ENCODE results near the gene BLOC1S5. TPM values are rescaled to one million over a fixed set of nuclear protein-coding genes. Genes with fewer than 3 reads are reported as not detected.

BLOC1S5 gene, protein sequence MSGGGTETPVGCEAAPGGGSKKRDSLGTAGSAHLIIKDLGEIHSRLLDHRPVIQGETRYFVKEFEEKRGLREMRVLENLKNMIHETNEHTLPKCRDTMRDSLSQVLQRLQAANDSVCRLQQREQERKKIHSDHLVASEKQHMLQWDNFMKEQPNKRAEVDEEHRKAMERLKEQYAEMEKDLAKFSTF
- 10.7 and 11.3 TPM in 2 replicates for total RNA-seq

DNA sequence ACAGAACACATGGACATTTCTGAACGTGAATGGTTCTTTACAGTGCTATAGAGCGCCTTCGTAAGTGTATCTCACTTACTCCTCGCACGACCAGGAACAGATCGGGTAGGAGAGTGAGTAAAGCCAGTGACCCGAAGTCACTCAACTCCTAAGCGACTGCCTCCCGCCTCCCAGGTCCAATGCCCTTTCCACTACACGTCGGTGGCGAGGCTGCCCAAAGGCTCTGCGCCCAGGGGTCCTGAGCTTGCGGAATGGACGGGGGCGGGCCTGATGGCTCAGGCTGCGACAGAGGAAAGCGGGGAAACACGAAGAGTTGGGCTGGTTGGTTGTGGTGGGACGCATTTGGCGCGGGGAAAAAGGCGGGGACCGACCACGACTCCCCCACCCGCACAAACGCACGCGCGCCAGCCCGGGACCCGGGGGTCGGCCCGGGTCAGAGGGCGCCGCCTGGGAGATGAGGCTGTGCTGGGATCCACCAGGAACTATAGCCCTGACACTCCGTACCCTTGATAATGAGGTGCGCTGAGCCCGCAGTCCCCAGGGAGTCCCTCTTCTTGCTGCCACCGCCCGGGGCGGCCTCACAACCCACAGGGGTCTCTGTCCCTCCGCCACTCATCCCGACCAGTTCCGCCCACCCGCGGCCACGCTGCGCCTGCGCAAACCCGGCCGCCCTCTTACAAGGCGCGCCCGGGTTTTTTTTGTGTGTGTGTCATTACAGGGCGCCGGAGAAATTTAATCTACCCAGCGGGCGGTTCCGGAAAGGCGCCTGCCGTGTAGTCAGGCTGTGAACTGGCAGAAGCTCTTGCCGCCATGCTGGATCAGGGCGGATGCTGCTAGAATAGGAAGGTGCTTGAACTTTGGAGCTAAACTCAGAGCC is at the start of gene BLOC1S5:
Gene BLOC1S5 (minus strand): TSS at position 629 of the 877 bp plus-strand sequence. CDS start 13 bp downstream, at position 616.

DNA sequence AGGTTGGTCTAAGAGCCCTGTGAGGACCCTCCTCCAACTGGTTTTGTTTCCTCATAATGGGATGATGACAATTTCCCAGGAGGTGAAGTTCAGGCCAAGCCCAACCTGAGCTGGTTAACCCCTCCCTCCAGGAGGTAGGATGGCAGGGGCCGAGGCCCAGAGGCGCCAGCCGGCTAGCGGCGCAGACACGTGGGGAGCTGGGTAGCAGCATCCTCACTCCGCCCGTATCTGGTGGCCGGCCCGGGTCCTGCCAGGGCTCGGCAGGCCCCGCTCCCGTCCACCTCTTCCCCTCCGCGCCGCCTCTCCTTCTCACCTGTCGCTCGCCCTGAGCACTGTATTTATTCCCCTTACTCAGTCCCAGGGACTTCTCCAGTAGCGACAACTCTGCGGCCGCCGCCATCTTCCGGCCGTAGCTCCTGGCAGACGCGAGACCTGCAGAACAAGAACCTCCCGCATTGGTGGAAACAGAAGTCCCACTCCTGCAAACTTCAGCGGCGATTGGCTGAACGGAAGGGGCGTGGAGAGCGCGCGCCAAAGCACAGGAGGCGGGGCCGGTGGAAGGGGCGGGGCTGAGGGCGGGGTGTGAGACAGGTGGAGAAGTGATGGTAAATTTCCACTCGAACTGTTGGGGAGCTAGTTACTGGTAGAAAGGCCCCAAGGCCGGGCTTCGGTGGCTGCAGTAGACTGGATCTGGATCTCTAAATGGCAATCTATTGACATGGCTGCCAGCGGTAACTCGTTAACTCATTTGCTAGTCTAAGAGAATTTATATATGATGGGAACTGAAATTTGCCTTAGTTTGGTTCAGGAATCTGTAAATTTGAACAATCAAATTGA is 38.2 kb upstream of the BLOC1S5 start, which contains the start of gene EEF1E1:
Gene EEF1E1 (minus strand): TSS at position 427 of the 837 bp plus-strand sequence. CDS start 27 bp downstream, at position 400.

Other genes starting within 250 kb of the BLOC1S5 start
- gene TXNDC5, start 153.6 kb downstream of the BLOC1S5 start, total RNA-seq: 290 and 314 TPM in 2 replicates
- gene EEF1E1, start 38.2 kb upstream of the BLOC1S5 start, total RNA-seq: 55.6 and 56.5 TPM in 2 replicates

Data from bronchus fibroblast of lung (primary cell).